Dendritic cell treated with granulocyte-macrophage colony-stimulating factor and Interleukin-4, amounts not matched to agents 40 ng/mL and 50 ng/mL, for 4 days (primary cell): ENCODE data around the gene OXA1L.
"Not testable (repeated sequence)": the region's sequence is repeated elsewhere in the genome, so short reads cannot be mapped to it uniquely, and the experiment has no call there.

Experiments
- H3K27ac Mint-ChIP-seq: one replicate; pipeline ENCODE4 v1.8.0; 2022; ENCODE audit warnings: mild to moderate bottlenecking, mixed read lengths
- H3K27me3 Mint-ChIP-seq: one replicate; pipeline ENCODE4 v1.8.0; 2022; ENCODE audit warnings: mild to moderate bottlenecking, mixed read lengths
- H3K36me3 Mint-ChIP-seq: one replicate; pipeline ENCODE4 v1.8.0; 2022; ENCODE audit warnings: low read depth, mixed read lengths
- H3K4me1 Mint-ChIP-seq: one replicate; pipeline ENCODE4 v1.8.0; 2022; ENCODE audit warnings: low read depth, mixed read lengths
- H3K4me3 Mint-ChIP-seq: one replicate; pipeline ENCODE4 v1.8.0; 2022; ENCODE audit warnings: mild to moderate bottlenecking, moderate library complexity, mixed read lengths
- H3K9me3 Mint-ChIP-seq: one replicate; pipeline ENCODE4 v1.8.0; 2022; ENCODE audit warnings: mixed read lengths
- intact Hi-C: fragments of 100-400 bp; cut with micrococcal nuclease; formaldehyde crosslinking; loops from one replicate; pipeline ENCODE4 v1.15.0; 2022

The OXA1L gene

DNA sequence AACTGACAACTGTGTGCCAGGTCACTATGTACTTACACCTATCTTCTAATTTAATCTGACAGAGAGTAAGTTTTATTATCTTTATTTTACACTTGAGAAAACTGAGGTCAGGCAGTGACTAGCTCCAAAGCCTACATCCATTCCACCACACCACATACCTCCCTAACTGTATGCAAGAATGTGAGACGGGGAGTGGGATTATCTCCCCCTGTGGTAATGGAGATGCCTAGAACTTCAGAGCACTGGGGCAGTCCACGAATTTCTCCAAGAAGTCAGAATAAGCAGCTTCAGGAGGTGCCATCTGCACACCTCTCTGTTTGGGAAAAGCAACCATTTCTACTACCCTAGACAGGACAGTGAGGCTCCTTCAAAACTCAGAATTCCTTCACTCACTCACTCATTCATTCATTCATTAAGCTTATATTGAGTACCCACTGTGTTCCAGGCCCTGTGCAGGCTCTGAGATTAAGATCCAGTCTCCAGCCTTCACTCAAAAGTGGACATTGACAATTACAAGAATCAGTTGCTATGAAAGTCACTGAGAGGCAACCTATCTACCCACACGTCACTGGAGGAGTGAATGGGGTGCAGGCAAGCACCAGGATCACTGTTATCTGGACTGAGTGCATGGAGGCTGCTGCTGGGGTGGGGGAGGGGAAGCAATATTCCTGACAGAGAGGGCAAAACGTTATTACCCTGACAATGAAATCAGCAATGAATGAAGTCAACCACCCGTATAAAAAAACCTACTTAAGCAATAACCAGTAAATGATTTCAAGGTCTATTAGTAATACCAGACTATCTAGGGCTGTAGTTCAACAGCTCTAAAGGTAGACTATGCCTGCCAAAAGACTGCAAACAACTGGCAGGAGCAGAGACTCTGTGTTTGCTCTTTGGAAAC, 30.8 kb downstream of the OXA1L start:
- peaks cover 72% of the 10 kb centered on the region for H3K36me3 Mint-ChIP-seq
- H3K4me3 Mint-ChIP-seq = no peak overlapping the region
- H3K9me3 Mint-ChIP-seq = no peaks in the 10 kb centered on the region
- intact Hi-C loops = no loop called here
- peak overlapping the region; percentile 81 for H3K27ac Mint-ChIP-seq
- no peaks in the 10 kb centered on the region for H3K27me3 Mint-ChIP-seq
- peaks cover 89% of the 10 kb centered on the region for H3K4me1 Mint-ChIP-seq

DNA sequence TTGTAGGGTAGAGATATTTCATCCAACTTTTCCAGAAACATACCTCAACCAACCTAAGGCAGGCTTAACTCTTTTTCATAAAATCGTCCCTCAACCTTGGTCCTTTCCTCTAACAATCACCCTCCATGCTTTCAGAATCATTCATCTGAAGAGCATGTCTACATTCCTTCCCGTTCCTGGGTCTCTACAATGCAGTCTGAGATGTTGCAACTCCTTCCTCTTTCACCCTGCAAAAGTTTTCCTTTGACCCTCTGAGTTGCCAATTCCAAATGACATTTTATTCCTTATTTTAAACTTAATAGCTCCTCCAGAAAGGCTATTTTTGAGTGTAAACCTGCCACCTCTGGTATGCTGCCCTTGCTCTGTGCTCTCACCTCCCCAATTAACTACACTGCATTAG, 32.0 kb downstream of the OXA1L start:
- Mint-ChIP-seq H3K27ac (peak overlapping the region; percentile 81), H3K4me1 (peaks cover 96% of the 10 kb centered on the region), H3K4me3 (peak overlapping the region; percentile 47), H3K36me3 (peaks cover 79% of the 10 kb centered on the region), H3K9me3 (no peaks in the 10 kb centered on the region), H3K27me3 (no peaks in the 10 kb centered on the region)
- intact Hi-C loops = no loop called here

DNA sequence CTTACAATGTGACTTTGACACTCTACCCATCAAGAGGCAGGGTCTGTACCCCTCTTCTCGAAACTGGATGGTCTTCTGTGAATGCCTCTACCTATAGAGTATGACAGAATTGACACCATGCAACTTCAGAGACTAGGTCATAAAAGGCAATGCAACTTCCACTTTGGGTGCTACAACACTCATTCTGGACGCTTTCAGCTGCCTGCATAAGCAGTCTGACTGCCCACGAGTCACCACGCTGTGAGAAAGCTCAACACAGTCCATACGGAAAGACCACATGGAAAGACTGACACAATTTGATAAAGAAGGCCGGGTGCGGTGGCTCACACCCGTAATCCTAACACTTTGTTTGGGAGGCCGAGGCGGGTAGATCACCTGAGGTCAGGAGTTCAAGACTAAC, 33.9 kb downstream of the OXA1L start:
- intact Hi-C loops = no loop called here
- Mint-ChIP-seq H3K36me3 (peaks cover 79% of the 10 kb centered on the region), H3K9me3 (no peaks in the 10 kb centered on the region), H3K27ac (peak overlapping the region; percentile 85), H3K4me3 (peak overlapping the region; percentile 35), H3K27me3 (no peaks in the 10 kb centered on the region), H3K4me1 (peaks cover 98% of the 10 kb centered on the region)

DNA sequence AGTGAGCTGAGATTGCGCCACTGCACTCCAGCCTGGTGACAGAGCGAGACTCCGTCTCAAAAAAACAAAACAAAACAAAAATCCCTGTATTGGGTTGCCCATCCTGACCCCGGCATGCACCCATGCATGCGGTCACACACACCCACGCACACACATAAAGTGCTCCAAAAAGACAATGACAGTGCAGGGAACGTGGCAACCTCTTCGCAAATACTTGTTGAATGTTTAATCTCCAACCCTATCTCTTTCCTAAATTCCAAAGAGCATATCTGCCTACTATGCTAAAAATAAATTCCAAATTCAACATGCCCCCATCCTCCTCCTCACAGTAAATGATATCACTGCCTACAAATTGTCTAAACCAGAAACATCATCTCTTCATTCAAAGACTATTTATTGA, 35.2 kb downstream of the OXA1L start:
- Mint-ChIP-seq H3K4me3 (no peak overlapping the region), H3K4me1 (peaks cover 94% of the 10 kb centered on the region), H3K36me3 (peaks cover 79% of the 10 kb centered on the region), H3K27ac (peak overlapping the region; percentile 85), H3K9me3 (no peaks in the 10 kb centered on the region), H3K27me3 (no peaks in the 10 kb centered on the region)
- intact Hi-C loops = loop anchor here (2.0 kb wide), 1 partner anchor 15 kb away; no protein-coding TSS in a partner anchor

DNA sequence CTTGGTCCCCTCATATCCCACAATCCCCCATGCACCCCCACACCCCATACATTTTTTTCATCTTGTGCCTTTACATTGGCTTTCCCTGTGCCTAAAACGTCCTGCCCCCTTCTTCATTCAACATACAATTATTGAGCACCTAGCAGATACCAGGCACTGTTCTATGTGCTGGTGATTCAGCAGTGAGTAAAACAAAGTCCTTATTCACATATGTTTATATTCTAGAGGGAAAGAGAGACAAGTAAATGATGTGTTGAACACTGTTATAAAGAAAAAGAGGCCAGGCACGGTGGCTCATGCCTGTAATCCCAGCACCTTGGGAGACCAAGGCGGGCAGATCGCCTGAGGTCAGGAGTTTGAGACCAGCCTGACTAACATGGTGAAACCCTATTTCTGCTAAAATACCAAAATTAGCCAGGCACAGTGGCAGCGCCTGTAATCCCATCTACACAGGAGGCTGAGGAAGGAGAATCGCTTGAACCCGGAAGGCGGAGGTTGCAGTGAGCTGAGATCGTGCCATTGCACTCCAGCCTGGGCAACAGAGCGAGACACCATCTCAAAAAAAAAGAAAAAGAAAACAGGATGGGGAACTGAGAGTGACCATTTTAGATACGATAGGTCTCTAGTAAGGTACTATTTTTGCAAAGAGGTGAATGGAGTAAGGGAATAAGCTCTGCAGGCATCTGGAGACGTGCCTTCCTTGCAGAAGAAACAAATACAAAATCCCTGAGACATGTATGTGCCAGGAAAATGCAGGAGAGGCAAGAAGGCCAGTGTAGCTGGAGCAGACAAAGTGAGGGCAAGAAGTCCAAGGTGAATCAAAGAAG, 36.6 kb downstream of the OXA1L start:
- peaks cover 82% of the 10 kb centered on the region for H3K36me3 Mint-ChIP-seq
- no peaks in the 10 kb centered on the region for H3K27me3 Mint-ChIP-seq
- H3K9me3 Mint-ChIP-seq = no peaks in the 10 kb centered on the region
- H3K27ac Mint-ChIP-seq = peak overlapping the region; percentile 85
- intact Hi-C loops = loop anchor here (2.0 kb wide), 1 partner anchor 14 kb away; no protein-coding TSS in a partner anchor
- H3K4me1 Mint-ChIP-seq = peaks cover 95% of the 10 kb centered on the region
- no peak overlapping the region for H3K4me3 Mint-ChIP-seq

DNA sequence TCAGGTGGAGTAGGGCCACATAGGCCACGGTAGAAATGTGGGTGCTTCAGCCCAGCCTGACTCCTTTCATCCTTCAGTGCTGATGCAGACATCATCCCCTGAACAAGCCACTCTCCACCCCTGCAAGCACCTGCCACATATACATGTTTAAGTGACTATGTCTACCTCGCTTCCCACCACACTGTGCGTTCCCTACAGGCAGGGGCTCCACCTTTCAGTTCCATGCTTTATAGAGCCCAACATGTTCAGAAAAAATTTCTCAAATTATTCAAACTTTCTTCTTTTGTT, 37.1 kb downstream of the OXA1L start:
- intact Hi-C loops = loop anchor here (2.0 kb wide), 1 partner anchor 13 kb away; no protein-coding TSS in a partner anchor
- Mint-ChIP-seq H3K36me3 (peaks cover 84% of the 10 kb centered on the region), H3K9me3 (no peaks in the 10 kb centered on the region), H3K27ac (peak overlapping the region; percentile 85), H3K4me3 (no peak overlapping the region), H3K4me1 (peaks cover 95% of the 10 kb centered on the region), H3K27me3 (no peaks in the 10 kb centered on the region)

DNA sequence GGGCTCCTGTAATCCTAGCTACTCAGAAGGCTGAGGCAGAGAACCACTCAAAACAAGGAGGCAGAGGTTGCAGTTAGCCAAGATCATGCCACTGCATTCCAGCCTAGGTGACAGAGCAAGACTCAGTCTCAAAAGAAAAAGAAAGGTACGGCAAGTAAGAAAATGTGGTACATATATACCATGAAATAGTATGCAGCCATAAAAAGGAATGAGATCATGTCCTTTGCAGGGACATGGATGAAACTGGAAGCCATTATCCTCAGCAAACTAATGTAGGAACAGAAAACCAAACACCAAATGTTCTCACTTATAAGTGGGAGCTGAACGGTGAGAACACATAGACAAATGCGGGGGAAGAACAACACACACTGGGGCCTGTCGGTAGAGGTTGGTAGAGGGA, 38.7 kb downstream of the OXA1L start:
- peak overlapping the region; percentile 47 for H3K27ac Mint-ChIP-seq
- H3K4me1 Mint-ChIP-seq = peaks cover 94% of the 10 kb centered on the region
- intact Hi-C loops, H3K27me3 Mint-ChIP-seq, H3K4me3 Mint-ChIP-seq, H3K9me3 Mint-ChIP-seq: not testable (repeated sequence)
- peaks cover 90% of the 10 kb centered on the region for H3K36me3 Mint-ChIP-seq

DNA sequence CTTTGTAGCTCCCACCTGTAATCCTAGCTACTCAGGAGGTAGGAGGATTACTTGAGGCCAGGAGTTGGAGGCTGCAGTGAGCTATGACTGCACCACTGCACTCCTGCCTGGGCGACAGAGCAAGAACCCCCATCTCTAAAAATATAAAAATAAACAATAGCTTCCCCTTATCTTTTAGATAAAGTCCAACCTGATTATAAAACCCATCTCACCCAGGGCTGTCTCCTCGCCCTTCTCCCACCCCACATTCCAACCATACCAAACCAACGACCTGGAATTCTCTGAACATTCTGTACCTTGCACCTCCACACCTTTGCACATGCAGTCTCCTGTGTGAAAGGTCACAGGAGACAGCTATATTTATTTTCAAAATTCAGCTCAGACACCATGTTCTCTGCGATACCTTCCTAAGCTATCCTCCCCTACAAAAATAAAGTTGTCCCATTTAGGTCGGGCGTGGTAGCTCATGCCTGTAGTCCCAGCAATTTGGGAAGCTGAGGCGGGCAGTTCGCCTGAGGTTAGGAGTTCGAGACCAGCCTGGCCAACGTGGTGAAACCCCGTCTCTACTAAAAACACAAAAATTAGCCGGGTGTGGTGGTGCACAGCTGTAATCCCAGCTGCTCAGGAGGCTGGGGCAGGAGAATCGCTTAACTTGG, 41.1 kb downstream of the OXA1L start:
- Mint-ChIP-seq H3K4me1 (peaks cover 88% of the 10 kb centered on the region), H3K27ac (peak overlapping the region; percentile 65), H3K36me3 (peaks cover 86% of the 10 kb centered on the region), H3K9me3 (no peaks in the 10 kb centered on the region), H3K4me3 (no peak overlapping the region), H3K27me3 (no peaks in the 10 kb centered on the region)
- intact Hi-C loops = no loop called here

DNA sequence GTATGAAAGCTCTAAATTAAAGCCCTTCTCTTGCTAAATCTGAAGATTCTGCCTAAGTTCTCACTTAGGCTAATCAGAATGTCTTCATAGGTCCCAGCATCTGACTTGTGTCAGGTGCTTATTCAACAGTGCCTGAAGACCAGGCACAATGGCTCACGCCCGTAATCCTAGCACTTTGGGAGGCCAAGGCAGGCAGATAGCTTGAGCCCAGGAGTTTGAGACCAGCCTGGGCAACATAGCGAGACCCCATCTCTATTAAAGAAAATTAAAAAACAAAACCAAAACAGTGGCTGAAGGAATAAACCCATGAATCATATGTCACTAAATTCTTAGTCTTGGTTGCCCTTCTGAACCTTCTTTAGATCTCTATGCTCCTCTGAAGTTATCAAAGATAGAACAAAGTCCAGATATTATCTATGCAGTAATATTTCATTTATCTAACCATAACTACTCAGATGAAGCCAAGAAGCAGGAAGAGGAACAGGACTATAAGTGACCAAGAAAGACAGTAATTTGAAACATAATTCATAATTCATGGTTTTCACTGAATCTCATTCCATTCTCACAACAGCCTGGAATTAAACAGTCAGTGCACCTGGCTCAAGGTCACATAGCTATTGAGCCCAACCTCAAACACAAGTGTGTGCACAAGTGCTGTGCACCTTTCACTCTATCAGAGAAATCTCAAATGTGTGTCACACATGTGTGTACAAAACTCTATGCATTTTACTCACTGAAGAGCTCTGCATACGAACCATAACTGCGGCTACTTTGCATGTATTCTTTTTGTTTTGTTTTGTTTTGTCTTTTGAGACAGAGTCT, 42.1 kb downstream of the OXA1L start:
- no peaks in the 10 kb centered on the region for H3K9me3 Mint-ChIP-seq

DNA sequence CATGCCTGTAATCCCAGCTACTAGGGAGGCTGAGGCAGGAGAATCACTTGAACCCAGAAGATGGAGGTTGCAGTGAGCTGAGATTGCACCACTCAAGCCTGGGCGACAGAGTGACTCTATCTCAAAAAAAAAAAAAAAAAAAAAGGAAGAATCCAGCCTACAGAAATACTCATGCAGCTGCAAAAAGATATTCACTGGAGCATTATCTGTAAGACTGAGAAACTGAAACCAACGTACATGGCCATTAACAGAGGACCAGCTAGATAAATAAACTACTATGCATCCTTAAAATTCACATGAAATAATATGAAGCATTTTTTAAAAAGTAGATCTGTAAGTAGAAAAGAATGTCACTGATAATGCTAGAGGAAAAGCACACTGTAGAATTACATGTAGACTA, 45.2 kb downstream of the OXA1L start:
- no peaks in the 10 kb centered on the region for H3K9me3 Mint-ChIP-seq
- H3K27me3 Mint-ChIP-seq = no peaks in the 10 kb centered on the region
- intact Hi-C loops = no loop called here
- peaks cover 83% of the 10 kb centered on the region for H3K4me1 Mint-ChIP-seq
- peak overlapping the region; percentile 85 for H3K27ac Mint-ChIP-seq
- H3K4me3 Mint-ChIP-seq = peak overlapping the region; percentile 77
- peaks cover 63% of the 10 kb centered on the region for H3K36me3 Mint-ChIP-seq

More for the DNA sequence above, 42.1 kb downstream of the OXA1L start:
- H3K4me1 Mint-ChIP-seq = peaks cover 87% of the 10 kb centered on the region
- H3K27me3 Mint-ChIP-seq = no peaks in the 10 kb centered on the region
- H3K4me3 Mint-ChIP-seq = peak overlapping the region; percentile 9
- intact Hi-C loops = no loop called here
- H3K36me3 Mint-ChIP-seq = peaks cover 84% of the 10 kb centered on the region
- H3K27ac Mint-ChIP-seq = no peak overlapping the region

DNA sequence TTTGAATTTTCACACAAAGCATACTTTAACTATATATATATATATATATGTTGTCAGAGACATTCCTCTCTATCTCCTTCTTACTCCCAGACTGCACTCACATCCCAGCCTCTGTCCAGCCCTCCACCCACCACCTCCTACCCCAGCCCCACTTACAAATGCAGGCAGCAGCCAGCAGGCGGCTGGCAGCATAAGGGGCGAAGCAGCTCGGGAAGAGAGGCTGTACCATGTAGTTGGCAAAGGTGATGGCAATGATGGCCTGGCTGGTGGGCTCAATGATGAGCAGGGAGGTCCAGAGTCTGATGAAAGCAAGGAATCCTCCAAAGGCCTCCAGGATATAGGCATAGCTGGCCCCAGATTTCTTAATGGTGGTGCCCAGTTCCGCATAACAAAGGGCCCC, 46.3 kb downstream of the OXA1L start:
- Mint-ChIP-seq H3K27me3 (no peaks in the 10 kb centered on the region), H3K4me1 (peaks cover 80% of the 10 kb centered on the region), H3K9me3 (no peaks in the 10 kb centered on the region), H3K4me3 (peak overlapping the region; percentile 84), H3K27ac (peak overlapping the region; percentile 85), H3K36me3 (peaks cover 53% of the 10 kb centered on the region)
- intact Hi-C loops = no loop called here

DNA sequence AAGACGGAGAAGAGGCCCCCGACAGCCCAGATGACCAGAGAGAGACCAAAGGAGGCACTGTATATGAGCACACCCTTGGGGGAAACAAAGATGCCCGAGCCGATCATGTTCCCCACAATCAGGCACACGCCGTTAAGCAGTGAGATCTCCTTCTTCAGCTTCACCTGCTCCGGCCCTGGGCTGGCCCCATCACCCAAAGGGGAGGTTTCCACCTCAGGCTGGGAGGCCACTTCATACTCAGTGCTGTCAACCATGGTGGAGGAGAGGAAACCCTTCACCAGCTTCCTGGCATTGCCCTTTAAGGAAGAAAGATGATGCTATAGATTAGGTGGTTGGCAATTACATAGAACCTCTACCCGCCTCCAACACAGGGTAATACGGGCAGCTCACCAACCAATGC, 46.7 kb downstream of the OXA1L start:
- Mint-ChIP-seq H3K4me1 (peaks cover 80% of the 10 kb centered on the region), H3K27ac (peak overlapping the region; percentile 85), H3K36me3 (peaks cover 49% of the 10 kb centered on the region), H3K4me3 (peak overlapping the region; percentile 84), H3K9me3 (no peaks in the 10 kb centered on the region), H3K27me3 (no peaks in the 10 kb centered on the region)
- intact Hi-C loops = no loop called here

DNA sequence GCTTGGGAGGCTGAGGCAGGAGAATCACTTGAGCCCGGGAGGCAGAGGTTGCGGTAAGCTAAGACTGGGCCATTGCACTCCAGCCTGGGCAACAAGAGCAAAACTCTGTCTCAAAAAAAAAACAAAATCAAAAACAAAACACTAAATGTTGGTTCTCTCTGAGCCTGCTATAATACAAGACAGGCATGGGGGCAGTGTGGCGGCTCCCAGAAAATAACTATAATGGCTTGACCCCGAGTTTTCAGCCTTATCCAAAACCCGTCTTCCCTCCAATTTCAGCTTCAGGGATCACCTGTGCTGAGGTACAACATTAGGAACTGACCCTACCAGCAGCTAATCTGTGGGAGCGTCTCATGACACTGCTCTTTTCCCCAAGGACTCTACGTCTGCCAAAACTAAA, 47.9 kb downstream of the OXA1L start:
- Mint-ChIP-seq H3K4me3 (peak overlapping the region; percentile 84), H3K27me3 (no peaks in the 10 kb centered on the region), H3K9me3 (no peaks in the 10 kb centered on the region), H3K4me1 (peaks cover 80% of the 10 kb centered on the region), H3K36me3 (peaks cover 42% of the 10 kb centered on the region), H3K27ac (peak overlapping the region; percentile 85)
- intact Hi-C loops = loop anchor here (2.0 kb wide), 1 partner anchor 32 kb away; no protein-coding TSS in a partner anchor
